Natural killer cell (primary cell): ENCODE data around the gene TMEM245. TPM values are rescaled to one million over a fixed set of nuclear protein-coding genes. Genes with fewer than 3 reads are reported as not detected.

ENCODE experiments used
- ATAC-seq, 3 donors: fragments of 150-1000 bp in 2 of 3; fragments of 200-7000 bp in 1 of 3; cut with Tn5 transposase; 1 replicate in 1 of 3; 2 replicates in 2 of 3; pipeline ENCODE4 v1.10.0; 2021; ENCODE audit warnings: mild to moderate bottlenecking in 2 of 3, moderate library complexity in 2 of 3
- DNase-seq, 2 donors: peaks; one replicate each; pipeline versions ENCODE4 v3.0.0 to v3.0.0-alpha.2; 2013 to 2021; ENCODE audit warnings: mixed read lengths in 1 of 2
- H3K27ac ChIP-seq: one replicate; pipeline ENCODE4 v1.5.1; 2013; ENCODE audit warnings: mild to moderate bottlenecking, low read length
- H3K27me3 ChIP-seq: one replicate; pipeline ENCODE4 v1.6.1; 2013; ENCODE audit warnings: low read length; ENCODE audit not compliant: control insufficient read depth, insufficient read depth
- H3K36me3 ChIP-seq: one replicate; pipeline ENCODE4 v1.6.1; 2013; ENCODE audit warnings: low read length; ENCODE audit not compliant: control insufficient read depth, insufficient read depth
- H3K4me1 ChIP-seq: one replicate; pipeline ENCODE4 v1.6.1; 2013; ENCODE audit warnings: low read length; ENCODE audit not compliant: control insufficient read depth, insufficient read depth
- H3K4me3 ChIP-seq: one replicate; pipeline ENCODE4 v1.5.1; 2013; ENCODE audit warnings: low read length
- H3K9me3 ChIP-seq: one replicate; pipeline ENCODE4 v1.6.1; 2013; ENCODE audit warnings: low read length; ENCODE audit not compliant: control insufficient read depth, insufficient read depth
- H3K27ac Mint-ChIP-seq, 2 donors: one replicate each; pipeline ENCODE4 v1.8.0; 2022; ENCODE audit warnings: mild to moderate bottlenecking in 2 of 2, mixed read lengths in 2 of 2, moderate library complexity in 1 of 2
- H3K27me3 Mint-ChIP-seq, 2 donors: one replicate each; pipeline ENCODE4 v1.8.0; 2022; ENCODE audit warnings: low read depth in 2 of 2, mixed read lengths in 2 of 2
- H3K36me3 Mint-ChIP-seq: one replicate; pipeline ENCODE4 v1.8.0; 2022; ENCODE audit warnings: mixed read lengths
- H3K4me1 Mint-ChIP-seq, 2 donors: one replicate each; pipeline ENCODE4 v1.8.0; 2022; ENCODE audit warnings: mixed read lengths in 2 of 2
- H3K4me3 Mint-ChIP-seq: one replicate; pipeline ENCODE4 v1.8.0; 2022; ENCODE audit warnings: mild to moderate bottlenecking, moderate library complexity, mixed read lengths
- H3K9me3 Mint-ChIP-seq, 2 donors: one replicate each; pipeline ENCODE4 v1.8.0; 2022; ENCODE audit warnings: mixed read lengths in 2 of 2
- CTCF ChIP-seq: fragments of 200-600 bp; IDR thresholded peaks from one replicate; pipeline ENCODE4 v1.8.0; 2022; ENCODE audit warnings: antibody characterized with exemption
- WGBS: methylation state at CpG from one replicate; pipeline ENCODE4 v1.1.7; 2013; ENCODE audit warnings: missing lambda C conversion rate; ENCODE audit not compliant: insufficient coverage; 5-methylcytosine and 5-hydroxymethylcytosine counted together
- intact Hi-C: fragments of 100-400 bp; cut with micrococcal nuclease; formaldehyde crosslinking; loops from one replicate; pipeline ENCODE4 v1.14.2; 2022
- total RNA-seq, 4 donors: library from RNA; stranded (reverse); fragments of 120-200 nt in 1 of 4; gene quantifications; one replicate each; pipeline versions ENCODE4 v1.2.3 to v1.2.4, GENCODE V29; 2013 to 2022

Gene TMEM245
- total RNA-seq, 3 donors from 2014 or later (not counting 1 experiment from before 2014, with no cell fraction given) = 14.5 to 22.5 (median 21.8) TPM

GRCh38 chr9:109120204-109120789, 550 bp upstream of the TMEM245 start:
- no peak overlapping the region for H3K27ac ChIP-seq
- no peak overlapping the region for H3K4me3 ChIP-seq
- H3K27me3 Mint-ChIP-seq = peaks cover 0 to 3% of the 10 kb centered on the region in 2 donors

GRCh38 chr9:109118808-109119438, 824 bp downstream of the TMEM245 start:
- peak overlapping the region; percentile 9 for H3K27ac ChIP-seq
- Mint-ChIP-seq H3K27me3 (peaks cover 0 to 3% of the 10 kb centered on the region in 2 donors), H3K9me3 (no peaks in the 10 kb centered on the region), H3K36me3 (no peaks in the 10 kb centered on the region), H3K27ac (peak overlapping the region; percentile 63 to 82), H3K4me1 (peaks cover 43 to 50% of the 10 kb centered on the region in 2 donors), H3K4me3 (peak overlapping the region; percentile 93)
- H3K9me3 ChIP-seq = no peaks in the 10 kb centered on the region
- DNase-seq = no peak
- H3K36me3 ChIP-seq = no peaks in the 10 kb centered on the region
- intact Hi-C loops = loop anchor here (1.0 kb wide), 1 partner anchor 106 kb away; the partner anchor contains the start of gene CTNNAL1
- H3K4me3 ChIP-seq = peak overlapping the region; percentile 77
- 1% methylated on average over 29 of the region's 29 CpGs for WGBS
- peaks cover 20% of the 10 kb centered on the region for H3K4me1 ChIP-seq
- no peak for TF ChIP-seq CTCF
- no peaks in the 10 kb centered on the region for H3K27me3 ChIP-seq
- no peak for ATAC-seq

More at GRCh38 chr9:109120204-109120789, 550 bp upstream of the TMEM245 start:
- intact Hi-C loops = loop anchor here (1.0 kb wide), 1 partner anchor 186 kb away; the partner anchor contains the start of genes ABITRAM and ELP1
- H3K27ac Mint-ChIP-seq = peak overlapping the region; percentile 46 to 82
- no peaks in the 10 kb centered on the region for H3K9me3 Mint-ChIP-seq
- peaks cover 20% of the 10 kb centered on the region for H3K4me1 ChIP-seq
- 78% methylated on average over 7 of the region's 13 CpGs for WGBS
- no peaks in the 10 kb centered on the region for H3K27me3 ChIP-seq
- DNase-seq = no peak
- H3K36me3 Mint-ChIP-seq = no peaks in the 10 kb centered on the region
- H3K4me3 Mint-ChIP-seq = peak overlapping the region; percentile 58
- H3K9me3 ChIP-seq = no peaks in the 10 kb centered on the region
- TF ChIP-seq CTCF = no peak
- ATAC-seq = no peak
- H3K4me1 Mint-ChIP-seq = peaks cover 31 to 39% of the 10 kb centered on the region in 2 donors
- no peaks in the 10 kb centered on the region for H3K36me3 ChIP-seq

- Mint-ChIP-seq H3K4me3 (peak overlapping the region; percentile 93), H3K36me3 (no peaks in the 10 kb centered on the region), H3K9me3 (no peaks in the 10 kb centered on the region), H3K27ac (peak overlapping the region; percentile 63 to 82), H3K27me3 (no peaks in the 10 kb centered on the region), H3K4me1 (peaks cover 51 to 58% of the 10 kb centered on the region in 2 donors)
- Histone ChIP-seq H3K36me3 (no peaks in the 10 kb centered on the region), H3K9me3 (no peaks in the 10 kb centered on the region), H3K27ac (no peak overlapping the region), H3K4me3 (peak overlapping the region; percentile 77), H3K27me3 (no peaks in the 10 kb centered on the region), H3K4me1 (peaks cover 24% of the 10 kb centered on the region)
- ATAC-seq (no peak), DNase-seq (peak in 1 of 2 donors; percentile 62)
- no peak for TF ChIP-seq CTCF
- 43% methylated on average over 8 of the region's 14 CpGs for WGBS
- intact Hi-C loops = no loop called here
These were observed 1.6 kb downstream of the TMEM245 start for GRCh38 chr9:109117856-109118807.
